Measurements from ENCODE around the gene CRIM1.
"Not testable (repeated sequence)": the region's sequence is repeated elsewhere in the genome, so short reads cannot be mapped to it uniquely, and the experiment has no call there.

Gene CRIM1

GRCh38 chr2:36355151-36355889 is at the start of gene CRIM1:
TSS of gene CRIM1 (plus strand) at chr2:36355778. CDS start at chr2:36356293, 515 bp downstream.
- H3K4me3 ChIP-seq (ENCODE audit: low read depth, low read length), result peak within 1 kb of the TSS; percentile 85
- DNase-seq, result peak; percentile 86
- H3K27me3 ChIP-seq (replicated peaks), result no peaks in the 10 kb centered on the region
- H3K36me3 ChIP-seq (replicated peaks), result peaks cover 3% of the 10 kb centered on the region
- peak within 1 kb of the TSS; percentile 84 for H3K27ac ChIP-seq
- TF ChIP-seq CTCF (IDR thresholded peaks at IDR 0.05; ENCODE audit: low read depth, low read length, missing control alignments), result no peak
- in situ Hi-C loops (cut with HindIII; ENCODE audit: low pct_ligation_motif_present, low sequenced_read_pairs), result no loop called here

- H3K36me3 ChIP-seq (replicated peaks), result no peaks in the 10 kb centered on the region
- H3K27me3 ChIP-seq (replicated peaks), result no peaks in the 10 kb centered on the region
- DNase-seq, result no peak
- no peak overlapping the region for H3K27ac ChIP-seq
- TF ChIP-seq CTCF (IDR thresholded peaks at IDR 0.05; ENCODE audit: low read depth, low read length, missing control alignments), result no peak
- in situ Hi-C loops (cut with HindIII; ENCODE audit: low pct_ligation_motif_present, low sequenced_read_pairs), result no loop called here
- no peak overlapping the region for H3K4me3 ChIP-seq (ENCODE audit: low read depth, low read length)
Measured at GRCh38 chr2:36307441-36307840, 48.1 kb upstream of the CRIM1 start.

- in situ Hi-C loops (cut with HindIII; ENCODE audit: low pct_ligation_motif_present, low sequenced_read_pairs), result not testable (repeated sequence)
Measured at GRCh38 chr2:36310444-36310843, 45.1 kb upstream of the CRIM1 start.

GRCh38 chr2:36318547-36318946 is 37.0 kb upstream of the CRIM1 start:
- in situ Hi-C loops (cut with HindIII; ENCODE audit: low pct_ligation_motif_present, low sequenced_read_pairs), result no loop called here
- DNase-seq, result no peak

More at GRCh38 chr2:36310444-36310843, 45.1 kb upstream of the CRIM1 start:
- not testable (repeated sequence) for H3K36me3 ChIP-seq (replicated peaks); DNase-seq; H3K27ac ChIP-seq; H3K27me3 ChIP-seq (replicated peaks); H3K4me3 ChIP-seq (ENCODE audit: low read depth, low read length)

GRCh38 chr2:36322108-36322507 is 33.5 kb upstream of the CRIM1 start:
- in situ Hi-C loops (cut with HindIII; ENCODE audit: low pct_ligation_motif_present, low sequenced_read_pairs), result no loop called here
- peak; percentile 37 for DNase-seq

More at GRCh38 chr2:36318547-36318946, 37.0 kb upstream of the CRIM1 start:
- Histone ChIP-seq H3K27me3 (replicated peaks) (no peaks in the 10 kb centered on the region), H3K4me3 (ENCODE audit: low read depth, low read length) (no peak overlapping the region), H3K27ac (no peak overlapping the region), H3K36me3 (replicated peaks) (no peaks in the 10 kb centered on the region)
- peak; percentile 36 for TF ChIP-seq CTCF (IDR thresholded peaks at IDR 0.05; ENCODE audit: low read depth, low read length, missing control alignments)

GRCh38 chr2:36326286-36326685 is 29.3 kb upstream of the CRIM1 start:
- Histone ChIP-seq H3K27ac (no peak overlapping the region), H3K4me3 (ENCODE audit: low read depth, low read length) (no peak overlapping the region), H3K36me3 (replicated peaks) (no peaks in the 10 kb centered on the region), H3K27me3 (replicated peaks) (no peaks in the 10 kb centered on the region)
- no peak for DNase-seq
- in situ Hi-C loops (cut with HindIII; ENCODE audit: low pct_ligation_motif_present, low sequenced_read_pairs), result no loop called here
- TF ChIP-seq CTCF (IDR thresholded peaks at IDR 0.05; ENCODE audit: low read depth, low read length, missing control alignments), result no peak

More at GRCh38 chr2:36322108-36322507, 33.5 kb upstream of the CRIM1 start:
- TF ChIP-seq CTCF (IDR thresholded peaks at IDR 0.05; ENCODE audit: low read depth, low read length, missing control alignments), result peak; percentile 82
- Histone ChIP-seq H3K4me3 (ENCODE audit: low read depth, low read length) (no peak overlapping the region), H3K27me3 (replicated peaks) (no peaks in the 10 kb centered on the region), H3K36me3 (replicated peaks) (no peaks in the 10 kb centered on the region), H3K27ac (no peak overlapping the region)
